RPMI8226 (cell line): ENCODE data around the gene PROM1.

Experiments
- DNase-seq: peaks from one replicate; pipeline ENCODE4 v3.0.0-alpha.2; 2015

Gene PROM1

GRCh38 chr4:15976456-15977447 lies 107.1 kb downstream of the PROM1 start:
- no peak for DNase-seq

- DNase-seq: peak; percentile 2
Observed at GRCh38 chr4:15971068-15971801, 112.6 kb downstream of the PROM1 start.

GRCh38 chr4:15968551-15969300 lies 115.1 kb downstream of the PROM1 start:
- DNase-seq: no peak

GRCh38 chr4:15965325-15965724 lies 118.5 kb downstream of the PROM1 start:
- no peak for DNase-seq

GRCh38 chr4:15964159-15964558 lies 119.7 kb downstream of the PROM1 start:
- DNase-seq: peak; percentile 4

- no peak for DNase-seq
Observed at GRCh38 chr4:15963576-15963975, 120.2 kb downstream of the PROM1 start.

- peak; percentile 17 for DNase-seq
Observed at GRCh38 chr4:15963001-15963451, 120.8 kb downstream of the PROM1 start, which contains the start of gene FGFBP2. TSS of gene FGFBP2 (minus strand) at chr4:15963175. CDS start at chr4:15963129, 46 bp downstream.

- no peak for DNase-seq
Observed at GRCh38 chr4:15961781-15962510, 121.9 kb downstream of the PROM1 start.

- no peak for DNase-seq
Observed at GRCh38 chr4:15958562-15958961, 125.3 kb downstream of the PROM1 start.

- peak; percentile 76 for DNase-seq
Observed at GRCh38 chr4:15956179-15956850, 127.5 kb downstream of the PROM1 start.

GRCh38 chr4:15955670-15956069 lies 128.2 kb downstream of the PROM1 start:
- DNase-seq: no peak

GRCh38 chr4:15953625-15954024 lies 130.2 kb downstream of the PROM1 start:
- DNase-seq: no peak

- DNase-seq: no peak
Observed at GRCh38 chr4:15951781-15952180, 132.0 kb downstream of the PROM1 start.

- no peak for DNase-seq
Observed at GRCh38 chr4:15948826-15949225, 135.0 kb downstream of the PROM1 start.

GRCh38 chr4:15947684-15948083 lies 136.1 kb downstream of the PROM1 start:
- no peak for DNase-seq

GRCh38 chr4:15945516-15945915 lies 138.3 kb downstream of the PROM1 start:
- DNase-seq: no peak

GRCh38 chr4:15944895-15945294 lies 138.9 kb downstream of the PROM1 start:
- no peak for DNase-seq

GRCh38 chr4:15942283-15942682 lies 141.5 kb downstream of the PROM1 start:
- no peak for DNase-seq

- no peak for DNase-seq
Observed at GRCh38 chr4:15938640-15939039, 145.2 kb downstream of the PROM1 start, which contains the start of gene FGFBP1. TSS of gene FGFBP1 (minus strand) at chr4:15938740. CDS start at chr4:15936632, 2,108 bp downstream.

- DNase-seq: no peak
Observed at GRCh38 chr4:15938182-15938581, 145.6 kb downstream of the PROM1 start.

- DNase-seq: no peak
Observed at GRCh38 chr4:15936495-15936894, 147.3 kb downstream of the PROM1 start.
